ENCODE data around the gene AIFM1. TPM values are rescaled to one million over a fixed set of nuclear protein-coding genes. Genes with fewer than 3 reads are reported as not detected.

The AIFM1 gene
- 29.1 TPM for total RNA-seq (ENCODE audit: unreplicated experiment)
- long read RNA-seq, transcript AIFM1-201 (16 exons, 2,260 nt): major isoform, 33 of 37 reads
- long read RNA-seq, partial matches to known transcripts: 0 of 37 reads
- long read RNA-seq, other reads (novel, unspliced or antisense): 3 of 37 reads

- Mint-ChIP-seq H3K9me3 (ENCODE audit: unreplicated experiment) (peaks cover 3% of the 10 kb centered on the region), H3K4me1 (ENCODE audit: low read depth, unreplicated experiment) (peaks cover 7% of the 10 kb centered on the region), H3K27me3 (ENCODE audit: unreplicated experiment) (no peaks in the 10 kb centered on the region), H3K36me3 (ENCODE audit: unreplicated experiment) (no peaks in the 10 kb centered on the region), H3K4me3 (ENCODE audit: unreplicated experiment) (peak within 1 kb of the TSS; percentile 99), H3K27ac (ENCODE audit: unreplicated experiment) (peak within 1 kb of the TSS; percentile 86)
- DNase-seq: peak; percentile 92
- TF ChIP-seq CTCF (IDR thresholded peaks at IDR 0.05; ENCODE audit: partially characterized antibody, unreplicated experiment): no peak
Observed at GRCh38 chrX:130165703-130166502, at the start of gene AIFM1. Gene AIFM1, minus strand, starts transcription at chrX:130165841. Its CDS starts 185 bp downstream, at chrX:130165656.

- Mint-ChIP-seq H3K9me3 (ENCODE audit: unreplicated experiment) (no peaks in the 10 kb centered on the region), H3K4me1 (ENCODE audit: low read depth, unreplicated experiment) (no peaks in the 10 kb centered on the region), H3K36me3 (ENCODE audit: unreplicated experiment) (no peaks in the 10 kb centered on the region), H3K27ac (ENCODE audit: unreplicated experiment) (no peak overlapping the region), H3K4me3 (ENCODE audit: unreplicated experiment) (no peak overlapping the region), H3K27me3 (ENCODE audit: unreplicated experiment) (no peaks in the 10 kb centered on the region)
- DNase-seq: no peak
- no peak for TF ChIP-seq CTCF (IDR thresholded peaks at IDR 0.05; ENCODE audit: partially characterized antibody, unreplicated experiment)
Observed at GRCh38 chrX:130213376-130213775, 47.7 kb upstream of the AIFM1 start.

GRCh38 chrX:130212371-130212770, 46.7 kb upstream of the AIFM1 start:
- DNase-seq: no peak
- H3K4me1 Mint-ChIP-seq (ENCODE audit: low read depth, unreplicated experiment): no peaks in the 10 kb centered on the region
- no peaks in the 10 kb centered on the region for H3K36me3 Mint-ChIP-seq (ENCODE audit: unreplicated experiment)
- H3K27me3 Mint-ChIP-seq (ENCODE audit: unreplicated experiment): no peaks in the 10 kb centered on the region
- no peaks in the 10 kb centered on the region for H3K9me3 Mint-ChIP-seq (ENCODE audit: unreplicated experiment)
- no peak overlapping the region for H3K27ac Mint-ChIP-seq (ENCODE audit: unreplicated experiment)
- no peak for TF ChIP-seq CTCF (IDR thresholded peaks at IDR 0.05; ENCODE audit: partially characterized antibody, unreplicated experiment)
- H3K4me3 Mint-ChIP-seq (ENCODE audit: unreplicated experiment): no peak overlapping the region

GRCh38 chrX:130211415-130212186, 46.0 kb upstream of the AIFM1 start:
- Mint-ChIP-seq H3K4me3 (ENCODE audit: unreplicated experiment) (no peak overlapping the region), H3K4me1 (ENCODE audit: low read depth, unreplicated experiment) (no peaks in the 10 kb centered on the region), H3K27ac (ENCODE audit: unreplicated experiment) (no peak overlapping the region), H3K36me3 (ENCODE audit: unreplicated experiment) (no peaks in the 10 kb centered on the region), H3K27me3 (ENCODE audit: unreplicated experiment) (no peaks in the 10 kb centered on the region), H3K9me3 (ENCODE audit: unreplicated experiment) (no peaks in the 10 kb centered on the region)
- no peak for TF ChIP-seq CTCF (IDR thresholded peaks at IDR 0.05; ENCODE audit: partially characterized antibody, unreplicated experiment)
- no peak for DNase-seq

Data from glutamatergic neuron (in vitro differentiated cells).